HCT116 (cell line): ENCODE measurements around the gene CFDP1. TPM values are rescaled to one million over a fixed set of nuclear protein-coding genes. Genes with fewer than 3 reads are reported as not detected.

Source experiments
- ATAC-seq: fragments of 200-7000 bp; cut with Tn5 transposase; 2 replicates; pipeline ENCODE4 v1.9.1; 2020; ENCODE audit warnings: mild to moderate bottlenecking, moderate library complexity
- BruUV-seq: library from RNA; stranded (reverse); fragments of 400-500 nt; replicated peaks from 2 replicates; lab custom pipeline; 2021; lab: Mats Ljungman, UMichigan
- CTCF ChIA-PET: fragments of 300-600 bp; sonication (Branson Sonifier 250); formaldehyde crosslinking; loops from one replicate; lab custom pipeline; 2021; ENCODE audit warnings: antibody characterized with exemption; lab: Charles Lee
- POLR2A ChIA-PET: fragments of 300-600, 350-600 bp; sonication (Branson Sonifier 250); formaldehyde crosslinking; loops from one replicate; lab custom pipeline; 2021; ENCODE audit warnings: antibody characterized with exemption; lab: Charles Lee
- RAD21 ChIA-PET, 2 experiments: fragments of 300-600 bp; sonication (Branson Sonifier 250); formaldehyde crosslinking; loops; one replicate each; lab custom pipeline; 2023; ENCODE audit warnings: low total read pairs in 2 of 2; ENCODE audit not compliant: uncharacterized antibody in 2 of 2, unreplicated experiment in 2 of 2, low non-redundant PET in 1 of 2; lab: Charles Lee
- DNase-seq: peaks from one replicate; pipeline ENCODE4 v3.0.0-alpha.2; 2010; ENCODE audit warnings: low read depth, low spot score
- H2AFZ ChIP-seq: fragments of 200-600 bp; shearing (Covaris generic), sonication (generic); 2 replicates; pipeline ENCODE4 v1.6.1; 2017; ENCODE audit warnings: low read depth, mixed run types, mixed read lengths, antibody characterized with exemption, low read length; ENCODE audit not compliant: poor library complexity, severe bottlenecking
- H3K27ac ChIP-seq: 2 replicates; pipeline ENCODE4 v1.5.1; 2012; ENCODE audit warnings: low read depth, low read length
- H3K27me3 ChIP-seq: fragments of 200-600 bp; sonication (generic); 2 replicates; pipeline ENCODE4 v1.6.1; 2016; ENCODE audit warnings: mixed run types, low read length, mixed read lengths; ENCODE audit not compliant: insufficient read depth
- H3K36me3 ChIP-seq, 2 experiments: fragments of 200-500 bp in 1 of 2; fragments of 200-600 bp in 1 of 2; sonication (Bioruptor generic) in 1 of 2; sonication (generic) in 1 of 2; 2 replicates each; pipeline versions ENCODE4 v1.5.1 to v1.6.1; 2014 to 2016; ENCODE audit warnings: low read length in 2 of 2, inconsistent platforms in 1 of 2, mixed read lengths in 1 of 2, mixed run types in 1 of 2; ENCODE audit not compliant: insufficient read depth in 2 of 2, control insufficient read depth in 1 of 2
- H3K4me1 ChIP-seq, 2 experiments: fragments of 200-600 bp in 1 of 2; sonication (generic) in 1 of 2; 2 replicates each; pipeline versions ENCODE4 v1.5.1 to v1.6.1; 2012 to 2017; ENCODE audit warnings: low read length in 2 of 2, inconsistent platforms in 1 of 2, mild to moderate bottlenecking in 1 of 2, mixed read lengths in 1 of 2, mixed run types in 1 of 2, moderate library complexity in 1 of 2; ENCODE audit not compliant: insufficient read depth in 2 of 2, control insufficient read depth in 1 of 2
- H3K4me2 ChIP-seq: fragments of 200-600 bp; sonication (generic); 2 replicates; pipeline ENCODE4 v1.6.1; 2017; ENCODE audit warnings: mixed run types, low read length, mixed read lengths
- H3K4me3 ChIP-seq, 2 experiments: fragments of 200-600 bp in 1 of 2; sonication (generic) in 1 of 2; replicated peaks in 1 of 2; 2 replicates each; pipeline ENCODE4 v1.5.1; 2011 to 2016; ENCODE audit warnings: low read length in 2 of 2, control low read depth in 1 of 2, low read depth in 1 of 2, mild to moderate bottlenecking in 1 of 2, mixed read lengths in 1 of 2, mixed run types in 1 of 2
- H3K79me2 ChIP-seq: fragments of 200-600 bp; sonication (generic); 2 replicates; pipeline ENCODE4 v1.6.1; 2017; ENCODE audit warnings: mild to moderate bottlenecking, mixed run types, low read length, moderate library complexity, mixed read lengths; ENCODE audit not compliant: insufficient read depth
- H3K9ac ChIP-seq: fragments of 200-600 bp; sonication (generic); 2 replicates; pipeline ENCODE4 v1.6.1; 2016; ENCODE audit warnings: low read length, mixed read lengths
- H3K9me2 ChIP-seq: fragments of 200-600 bp; sonication (generic), shearing (Covaris generic); 2 replicates; pipeline ENCODE4 v1.6.1; 2017; ENCODE audit warnings: mixed run types, mild to moderate bottlenecking, moderate library complexity; ENCODE audit not compliant: insufficient read depth
- H3K9me3 ChIP-seq, 2 experiments: fragments of 200-500 bp in 1 of 2; fragments of 200-600 bp in 1 of 2; sonication (Bioruptor generic) in 1 of 2; sonication (generic) in 1 of 2; 2 replicates each; pipeline ENCODE4 v1.6.1; 2014 to 2017; ENCODE audit warnings: low read length in 2 of 2, mixed read lengths in 2 of 2, inconsistent platforms in 1 of 2, low read depth in 1 of 2, mild to moderate bottlenecking in 1 of 2, mixed run types in 1 of 2, moderate library complexity in 1 of 2; ENCODE audit not compliant: control insufficient read depth in 1 of 2, insufficient read depth in 1 of 2
- H4K20me1 ChIP-seq: fragments of 200-600 bp; sonication (generic), shearing (Covaris generic); 2 replicates; pipeline ENCODE4 v1.6.1; 2017; ENCODE audit warnings: mixed run types, mild to moderate bottlenecking, moderate library complexity; ENCODE audit not compliant: insufficient read depth
- ATF3 ChIP-seq: IDR thresholded peaks from 2 replicates; pipeline ENCODE4 v1.6.1; 2012
- CBX3 ChIP-seq: IDR thresholded peaks from 2 replicates; pipeline ENCODE4 v1.6.1; 2012; ENCODE audit warnings: low read depth
- CEBPB ChIP-seq: IDR thresholded peaks from 2 replicates; pipeline ENCODE4 v1.6.1; 2012; ENCODE audit warnings: low read depth
- CTCF ChIP-seq, 3 experiments: fragments of 200-600 bp in 1 of 3; sonication (generic) in 1 of 3; IDR thresholded peaks in 2 of 3; conservative IDR thresholded peaks in 1 of 3; 2 replicates each; pipeline ENCODE4 v1.5.1; 2012 to 2017; ENCODE audit warnings: low read depth in 2 of 3, low read length in 2 of 3, antibody characterized with exemption in 1 of 3, borderline replicate concordance in 1 of 3, control low read depth in 1 of 3, mild to moderate bottlenecking in 1 of 3, mixed read lengths in 1 of 3, mixed run types in 1 of 3, moderate library complexity in 1 of 3; ENCODE audit not compliant: insufficient read depth in 1 of 3
- ELF1 ChIP-seq: IDR thresholded peaks from 2 replicates; pipeline ENCODE4 v1.6.1; 2012; ENCODE audit warnings: low read depth, borderline replicate concordance
- EZH2 ChIP-seq: fragments of 200-600 bp; sonication (generic); IDR thresholded peaks from 2 replicates; pipeline ENCODE4 v1.6.1; 2017; ENCODE audit warnings: antibody characterized with exemption, mixed run types
- EZH2phosphoT487 ChIP-seq: fragments of 200-600 bp; IDR thresholded peaks from 2 replicates; pipeline ENCODE4 v1.6.1; 2018; ENCODE audit warnings: antibody characterized with exemption, borderline replicate concordance
- FOSL1 ChIP-seq: IDR thresholded peaks from 2 replicates; pipeline ENCODE4 v1.6.1; 2012; ENCODE audit warnings: low read depth
- JUND ChIP-seq: IDR thresholded peaks from 2 replicates; pipeline ENCODE4 v1.6.1; 2012
- MAX ChIP-seq: IDR thresholded peaks from 2 replicates; pipeline ENCODE4 v1.6.1; 2012
- POLR2A ChIP-seq: IDR thresholded peaks from 2 replicates; pipeline ENCODE4 v1.7.0; 2011; ENCODE audit warnings: borderline replicate concordance; ENCODE audit not compliant: insufficient read depth, insufficient read length; ENCODE audit errors: extremely low read depth
- POLR2AphosphoS5 ChIP-seq: IDR thresholded peaks from 2 replicates; pipeline ENCODE4 v1.6.1; 2011; ENCODE audit warnings: mild to moderate bottlenecking, low read depth, low read length, moderate library complexity
- REST ChIP-seq: IDR thresholded peaks from 2 replicates; pipeline ENCODE4 v1.6.1; 2012; ENCODE audit warnings: low read depth
- SIN3A ChIP-seq: IDR thresholded peaks from 2 replicates; pipeline ENCODE4 v1.6.1; 2012; ENCODE audit warnings: low read depth
- SP1 ChIP-seq: IDR thresholded peaks from 2 replicates; pipeline ENCODE4 v1.6.1; 2012; ENCODE audit warnings: low read depth
- SRF ChIP-seq: IDR thresholded peaks from 2 replicates; pipeline ENCODE4 v1.6.1; 2012; ENCODE audit warnings: low read depth
- TCF7L2 ChIP-seq: IDR thresholded peaks from 2 replicates; pipeline ENCODE4 v1.7.0; 2011; ENCODE audit warnings: borderline replicate concordance, inconsistent platforms; ENCODE audit not compliant: insufficient read depth, insufficient read length; ENCODE audit errors: extremely low read depth
- ZBTB33 ChIP-seq: IDR thresholded peaks from 2 replicates; pipeline ENCODE4 v1.6.1; 2011; ENCODE audit warnings: mild to moderate bottlenecking, low read length, moderate library complexity; ENCODE audit not compliant: insufficient replicate concordance; ENCODE audit errors: extremely low read depth
- ZFX ChIP-seq: fragments of 450-650 bp; IDR thresholded peaks from 2 replicates; pipeline ENCODE4 v1.6.1; 2017
- ZNF274 ChIP-seq: fragments of 200-500 bp; sonication (Bioruptor generic); IDR thresholded peaks from 2 replicates; pipeline ENCODE4 v1.6.1; 2014; ENCODE audit warnings: mild to moderate bottlenecking, low read depth, low read length, inconsistent platforms
- intact Hi-C: fragments of 100-400 bp; cut with micrococcal nuclease; formaldehyde crosslinking; loops from 2 replicates; pipeline ENCODE4 v1.10.0; 2022
- total RNA-seq: library from RNA; stranded (reverse); gene quantifications from one replicate; pipeline ENCODE4 v1.2.1, GENCODE V29; 2021; ENCODE audit not compliant: unreplicated experiment

CFDP1 gene
- total RNA-seq, 1 experiment from 2014 or later = 45.3 TPM

GRCh38 chr16:75250809-75251279 lies 182.5 kb downstream of the CFDP1 start:
- Histone ChIP-seq H3K4me3 (peak overlapping the region; percentile 73 to 87), H3K36me3 (no peaks in the 10 kb centered on the region; a peak in 1 of 4 replicates), H3K4me2 (peak overlapping the region; percentile 85), H3K9me3 (no peaks in the 10 kb centered on the region), H3K79me2 (peaks cover 75% of the 10 kb centered on the region), H3K9me2 (no peaks in the 10 kb centered on the region), H3K4me1 (peaks cover 59 to 85% of the 10 kb centered on the region in 2 experiments), H3K27me3 (no peaks in the 10 kb centered on the region), H3K27ac (peak overlapping the region; percentile 93), H4K20me1 (no peaks in the 10 kb centered on the region), H2AFZ (no peak overlapping the region), H3K9ac (peak overlapping the region; percentile 91)
- RAD21 ChIA-PET = no interaction called here
- TF ChIP-seq SIN3A (no peak), CTCF (IDR thresholded peaks at IDR 0.05 in 2 of 3, conservative IDR thresholded peaks at IDR 0.05 in 1 of 3; ENCODE audit: borderline replicate concordance in 1 of 3, insufficient read depth in 1 of 3, low read depth in 2 of 3, low read length in 2 of 3) (no peak), CBX3 (no peak), ZBTB33 (no peak), EZH2 (no peak), CEBPB (no peak), POLR2AphosphoS5 (no peak), ZFX (no peak), JUND (no peak), SRF (no peak), POLR2A (no peak), REST (no peak), EZH2phosphoT487 (no peak), MAX (no peak), FOSL1 (no peak), TCF7L2 (no peak), ZNF274 (no peak), ATF3 (no peak), SP1 (no peak), ELF1 (no peak)
- intact Hi-C loops = loop anchor here (1.0 to 2.0 kb wide), 2 partner anchors 14 to 54 kb away; no protein-coding TSS in a partner anchor
- BruUV-seq = no TSS peak
- DNase-seq (no peak), ATAC-seq (peak; percentile 28)
- POLR2A ChIA-PET = interaction anchor here (1.1 to 2.1 kb wide), 2 partner anchors 55 to 134 kb away, joined by 3 to 5 read pairs; no protein-coding TSS in a partner anchor
- CTCF ChIA-PET = interaction anchor here (1.4 kb wide), 1 partner anchor 135 kb away, joined by 5 read pairs; no protein-coding TSS in a partner anchor
